Fibroblast of skin of back (primary cell): ENCODE results near the gene PRSS58. TPM values are rescaled to one million over a fixed set of nuclear protein-coding genes. Genes with fewer than 3 reads are reported as not detected.
A peak's percentile ranks its signal among the peaks of the same experiment; 100 is the strongest.

ENCODE experiments used
- DNase-seq: peaks from one replicate; pipeline ENCODE4 v3.0.0-alpha.2; 2013
- polyA plus RNA-seq, 2 experiments: library from polyadenylated mRNA; unstranded; fragments of 120-200 nt; gene quantifications; one replicate each; pipeline ENCODE4 v1.2.1, GENCODE V29; 2013; ENCODE audit not compliant: insufficient read length in 2 of 2

The PRSS58 gene, protein sequence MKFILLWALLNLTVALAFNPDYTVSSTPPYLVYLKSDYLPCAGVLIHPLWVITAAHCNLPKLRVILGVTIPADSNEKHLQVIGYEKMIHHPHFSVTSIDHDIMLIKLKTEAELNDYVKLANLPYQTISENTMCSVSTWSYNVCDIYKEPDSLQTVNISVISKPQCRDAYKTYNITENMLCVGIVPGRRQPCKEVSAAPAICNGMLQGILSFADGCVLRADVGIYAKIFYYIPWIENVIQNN
- polyA plus RNA-seq (2013, experiment 1 of 2; ENCODE audit: insufficient read length) = not detected
- polyA plus RNA-seq (2013, experiment 2 of 2; ENCODE audit: insufficient read length) = not detected

DNA sequence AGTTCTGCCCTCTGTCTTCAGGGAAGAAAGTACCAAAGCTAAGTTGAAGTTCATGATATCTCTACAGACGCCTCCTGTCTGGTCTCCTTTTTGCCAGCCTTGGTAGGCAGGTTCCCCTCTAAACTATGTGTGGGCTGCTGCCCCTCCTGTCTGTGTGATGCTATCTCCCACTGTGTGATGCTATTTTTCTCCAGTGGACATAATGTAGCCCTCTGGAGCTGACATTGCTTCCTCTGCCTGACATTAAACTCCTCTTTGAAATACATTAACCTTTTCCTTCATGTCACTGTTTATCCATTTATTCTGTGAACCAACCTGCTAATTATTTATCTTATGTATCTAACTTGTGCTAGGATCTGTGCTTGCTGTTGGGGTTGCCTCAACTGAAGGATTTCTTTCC lies at the start of gene PRSS58:
PRSS58 (minus strand) TSS at position 101 of the 400 bp plus-strand sequence. CDS start 351 bp downstream, outside the sequence.
- no peak for DNase-seq

GRCh38 chr7:142307246-142307900 lies 49.5 kb upstream of the PRSS58 start:
- no peak for DNase-seq

DNA sequence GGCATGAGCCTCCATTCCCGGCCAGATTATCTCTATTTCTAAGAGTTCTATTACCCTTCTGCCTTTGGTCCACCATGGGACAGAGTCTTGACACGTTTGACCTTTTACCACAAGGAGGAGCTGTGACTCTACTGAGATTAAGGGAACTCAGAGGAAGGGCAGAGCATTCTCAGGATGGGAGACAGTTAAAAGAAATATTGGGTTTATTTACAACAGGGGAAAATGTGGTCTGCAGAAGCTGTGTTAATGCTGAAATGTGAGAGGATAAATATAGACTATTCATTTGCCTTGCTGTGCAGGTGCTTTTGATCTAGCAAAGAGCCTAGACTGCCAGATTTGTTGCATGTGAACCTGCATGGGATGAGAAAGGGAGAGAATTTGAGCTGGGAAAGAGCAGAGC lies 45.8 kb upstream of the PRSS58 start:
- peak; percentile 9 for DNase-seq

DNA sequence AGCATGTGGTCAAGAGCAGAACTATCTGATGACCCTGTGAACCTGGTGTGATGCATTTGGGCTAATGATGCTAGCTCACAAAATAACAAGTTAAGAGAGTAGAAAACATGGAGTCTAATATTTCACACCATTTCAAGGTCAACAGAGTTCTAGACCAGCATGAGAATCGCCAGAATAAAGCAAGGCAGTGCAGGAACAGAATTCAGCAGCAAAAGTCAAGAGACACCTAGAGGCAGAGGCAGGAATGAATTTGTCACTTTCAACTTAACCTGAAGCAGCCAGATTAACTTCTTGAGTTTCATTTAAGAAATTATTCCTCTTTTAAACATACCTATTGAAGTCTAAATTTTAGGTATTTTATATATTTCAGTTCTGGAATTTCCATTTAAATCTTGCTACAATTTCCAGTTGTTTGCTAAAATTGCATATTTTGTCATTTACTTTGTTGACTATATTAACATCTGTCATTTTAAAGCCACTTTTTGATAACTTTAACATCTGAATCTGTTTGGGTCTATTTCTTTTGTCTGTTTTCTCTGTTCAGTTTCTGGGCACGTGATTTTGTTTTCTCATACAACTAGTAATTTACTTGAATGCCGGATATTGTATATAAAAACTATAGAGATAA lies 44.2 kb upstream of the PRSS58 start:
- DNase-seq = no peak

DNA sequence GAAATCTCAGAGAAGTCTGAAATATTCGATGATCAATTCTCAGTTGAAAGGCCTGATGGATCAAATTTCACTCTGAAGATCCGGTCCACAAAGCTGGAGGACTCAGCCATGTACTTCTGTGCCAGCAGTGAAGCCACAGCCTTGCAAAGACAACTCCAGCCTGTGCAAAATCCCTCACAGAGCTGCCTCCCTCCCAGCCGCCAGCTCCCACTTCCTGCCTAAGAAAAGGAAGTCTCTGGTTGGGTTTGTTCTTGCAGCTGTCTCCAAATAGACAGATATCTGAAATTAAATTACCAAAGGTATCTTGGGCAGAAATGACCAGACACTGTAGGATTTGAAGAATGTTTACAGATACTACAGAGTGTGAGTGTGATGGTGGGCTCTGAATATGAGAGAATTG lies 43.4 kb upstream of the PRSS58 start:
- DNase-seq = no peak

GRCh38 chr7:142300689-142301088 lies 42.8 kb upstream of the PRSS58 start:
- no peak for DNase-seq

DNA sequence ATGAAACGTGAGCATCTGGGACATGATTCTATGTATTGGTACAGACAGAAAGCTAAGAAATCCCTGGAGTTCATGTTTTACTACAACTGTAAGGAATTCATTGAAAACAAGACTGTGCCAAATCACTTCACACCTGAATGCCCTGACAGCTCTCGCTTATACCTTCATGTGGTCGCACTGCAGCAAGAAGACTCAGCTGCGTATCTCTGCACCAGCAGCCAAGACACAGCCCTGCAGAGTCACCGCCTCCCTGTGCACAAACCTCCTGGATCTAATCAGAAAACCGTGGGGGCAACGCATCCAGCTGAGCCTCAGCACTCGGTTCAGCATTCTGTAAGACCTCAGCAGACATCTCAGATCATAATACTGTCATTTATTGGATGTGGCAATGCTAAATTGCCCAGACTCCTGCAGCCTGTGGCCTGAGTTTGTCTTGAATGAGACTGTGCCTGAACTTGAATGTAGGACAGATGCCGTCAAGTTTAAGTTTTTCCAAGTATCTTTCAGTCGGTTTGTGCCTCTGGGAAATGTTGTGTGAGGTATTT lies 41.5 kb upstream of the PRSS58 start:
- no peak for DNase-seq

DNA sequence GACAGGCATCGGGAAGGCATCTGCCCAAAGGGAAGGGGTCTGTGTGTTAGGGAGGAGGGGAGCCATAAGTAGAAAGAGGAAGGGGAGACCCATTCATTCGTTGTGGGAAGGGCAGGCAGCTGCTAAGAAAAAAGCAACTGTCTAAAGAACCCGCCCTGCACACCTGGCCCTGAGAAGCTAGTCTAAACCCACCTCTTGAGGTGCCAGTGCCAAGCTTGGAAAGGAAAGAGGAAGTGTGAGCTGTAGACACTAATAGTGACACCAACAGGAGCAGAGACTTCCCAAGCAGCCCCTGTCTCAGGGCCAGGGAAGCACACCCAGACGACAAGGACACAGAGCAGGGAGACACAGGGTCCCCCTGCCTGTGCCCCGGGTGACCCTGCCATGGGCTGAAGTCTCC lies 40.8 kb upstream of the PRSS58 start:
- no peak for DNase-seq

DNA sequence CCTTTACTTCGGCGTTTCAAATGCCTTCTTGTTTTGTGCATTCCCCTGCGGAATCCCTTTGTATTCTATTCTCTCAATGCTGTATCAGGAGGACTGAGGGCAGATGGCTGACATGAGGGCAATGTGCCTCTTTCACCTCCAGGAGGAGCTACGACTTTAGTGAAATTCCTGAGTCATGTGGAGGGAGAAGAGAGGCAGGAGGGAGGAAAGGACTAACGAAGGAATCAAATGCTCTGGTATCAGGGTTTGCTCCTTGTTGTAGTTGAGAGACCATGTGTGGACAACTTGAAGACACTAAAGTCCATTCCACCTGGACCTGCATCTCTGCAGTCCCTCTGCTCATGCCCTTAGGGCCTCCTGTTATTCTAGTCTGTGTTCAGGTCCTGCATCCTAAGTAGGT lies 40.2 kb upstream of the PRSS58 start:
- DNase-seq = peak; percentile 6

- no peak for DNase-seq
These were observed 22.4 kb upstream of the PRSS58 start for GRCh38 chr7:142280263-142280662.

GRCh38 chr7:142279601-142280000 lies 21.7 kb upstream of the PRSS58 start:
- no peak for DNase-seq

DNA sequence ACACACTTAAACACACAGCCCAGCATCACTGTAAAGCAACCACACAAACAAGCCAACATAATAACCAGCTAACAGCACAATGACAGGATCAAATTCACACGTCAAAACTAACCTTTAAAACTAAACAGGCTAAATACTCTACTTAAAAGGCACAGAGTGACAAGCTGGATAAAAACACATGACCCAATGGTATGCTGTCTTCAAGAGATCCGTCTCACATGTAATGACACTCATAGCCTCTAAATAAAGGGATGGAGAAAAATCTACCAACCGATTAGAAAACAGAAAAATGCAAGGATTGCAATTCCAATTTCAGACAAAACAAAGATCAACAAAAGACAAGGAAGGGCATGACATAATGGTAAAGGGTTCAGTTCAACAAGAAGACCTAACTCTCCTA lies 17.2 kb upstream of the PRSS58 start:
- no peak for DNase-seq

GRCh38 chr7:142272841-142273240 lies 15.0 kb upstream of the PRSS58 start:
- DNase-seq = no peak

DNA sequence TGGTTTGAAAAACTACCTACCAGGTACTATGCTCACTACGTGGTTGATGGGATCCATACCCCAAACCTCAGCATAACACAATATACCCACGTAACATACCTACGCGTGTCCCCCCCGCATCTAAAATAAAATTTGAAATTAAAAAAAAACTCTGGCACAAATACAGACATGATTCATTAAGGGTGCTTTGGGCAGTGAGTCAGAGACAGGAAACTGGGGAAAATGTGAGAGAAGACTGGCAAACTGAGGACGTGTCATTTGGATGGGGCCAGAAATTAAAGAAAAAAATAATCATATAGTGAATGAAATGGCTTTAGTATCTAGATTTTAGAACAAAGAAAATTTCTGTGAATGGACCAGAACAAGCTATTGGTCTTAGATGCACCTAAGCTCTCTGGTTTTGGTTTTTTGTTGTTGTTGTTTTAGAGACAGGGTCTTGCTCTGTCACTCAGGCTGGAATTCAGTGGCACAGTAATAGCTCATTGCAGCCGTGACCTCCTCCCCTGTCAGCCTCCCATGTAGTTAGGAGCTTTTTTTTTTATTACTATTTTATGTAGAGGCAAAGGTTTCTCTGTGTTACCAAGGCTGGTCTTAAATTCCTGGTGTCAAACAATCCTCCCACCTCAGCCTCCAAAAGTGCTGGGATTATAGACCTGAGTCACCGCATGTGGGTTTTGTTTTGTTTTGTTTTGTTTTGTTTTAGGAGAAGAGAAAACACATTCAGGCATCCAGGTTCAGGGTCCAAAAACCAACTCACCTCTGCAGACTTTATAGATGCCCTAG lies 5.9 kb upstream of the PRSS58 start:
- DNase-seq = peak; percentile 66

- peak; percentile 43 for DNase-seq
These were observed 7.2 kb downstream of the PRSS58 start for GRCh38 chr7:142250705-142251104.

DNA sequence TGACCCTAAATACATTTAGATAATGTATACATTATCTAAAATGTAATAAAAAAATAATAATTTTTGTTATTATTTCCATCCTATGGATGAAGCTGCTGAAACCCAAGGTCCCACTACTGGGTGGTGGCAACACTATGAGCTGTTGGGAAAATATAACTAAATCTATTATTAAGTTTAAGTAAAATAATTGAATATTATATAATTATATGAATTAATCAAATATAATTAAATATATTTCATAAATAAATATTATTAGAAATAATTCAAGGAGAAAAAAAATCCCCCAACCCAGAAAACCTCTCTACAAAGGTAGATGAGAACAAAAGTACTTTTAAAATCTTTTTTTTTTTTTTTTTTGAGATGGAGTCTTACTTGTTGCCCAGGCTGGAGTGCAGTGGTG lies 7.9 kb downstream of the PRSS58 start:
- DNase-seq = no peak

- DNase-seq = no peak
These were observed 9.4 kb downstream of the PRSS58 start for GRCh38 chr7:142248166-142249160.

GRCh38 chr7:142243823-142244222 lies 14.0 kb downstream of the PRSS58 start:
- no peak for DNase-seq

DNA sequence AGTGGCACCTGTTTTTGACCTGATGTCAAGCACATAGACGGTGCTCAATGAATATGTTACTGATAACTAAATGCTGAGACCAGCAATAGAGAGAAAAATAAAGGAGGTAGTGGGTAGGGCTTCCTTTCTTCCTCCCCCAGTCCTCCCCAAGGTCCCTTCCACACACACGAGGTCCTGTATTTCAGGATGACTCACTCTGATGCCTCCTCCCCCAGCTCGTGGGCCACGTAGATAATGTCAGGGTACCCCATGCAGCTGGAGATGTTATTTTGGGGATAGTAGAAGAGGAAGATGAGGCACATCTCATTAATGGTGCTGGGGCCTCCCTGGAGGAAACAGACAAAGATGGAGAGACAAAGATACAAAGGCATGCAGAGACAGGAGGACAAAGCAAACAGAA lies 17.3 kb downstream of the PRSS58 start:
- no peak for DNase-seq

DNA sequence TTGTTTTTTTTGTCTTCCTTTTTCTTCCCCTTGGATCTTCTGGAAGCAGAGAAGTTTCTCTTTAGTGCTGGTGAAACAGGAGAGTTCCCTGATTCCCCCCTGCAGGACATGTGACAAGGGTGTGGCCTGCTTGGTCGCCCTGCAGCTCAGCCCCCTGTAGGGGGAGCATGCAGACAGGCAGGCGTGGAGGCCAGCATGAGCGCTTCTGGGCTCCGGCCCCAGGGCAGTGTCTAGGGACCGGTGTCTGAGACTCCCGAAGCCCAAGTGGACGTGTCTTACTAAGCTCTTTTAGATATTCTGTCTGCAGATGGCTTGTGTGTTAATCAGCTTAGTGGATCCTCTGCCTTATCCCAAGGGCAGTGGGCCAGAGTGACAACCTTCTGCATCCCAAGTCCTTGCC lies 26.1 kb downstream of the PRSS58 start:
- DNase-seq = peak; percentile 11

DNA sequence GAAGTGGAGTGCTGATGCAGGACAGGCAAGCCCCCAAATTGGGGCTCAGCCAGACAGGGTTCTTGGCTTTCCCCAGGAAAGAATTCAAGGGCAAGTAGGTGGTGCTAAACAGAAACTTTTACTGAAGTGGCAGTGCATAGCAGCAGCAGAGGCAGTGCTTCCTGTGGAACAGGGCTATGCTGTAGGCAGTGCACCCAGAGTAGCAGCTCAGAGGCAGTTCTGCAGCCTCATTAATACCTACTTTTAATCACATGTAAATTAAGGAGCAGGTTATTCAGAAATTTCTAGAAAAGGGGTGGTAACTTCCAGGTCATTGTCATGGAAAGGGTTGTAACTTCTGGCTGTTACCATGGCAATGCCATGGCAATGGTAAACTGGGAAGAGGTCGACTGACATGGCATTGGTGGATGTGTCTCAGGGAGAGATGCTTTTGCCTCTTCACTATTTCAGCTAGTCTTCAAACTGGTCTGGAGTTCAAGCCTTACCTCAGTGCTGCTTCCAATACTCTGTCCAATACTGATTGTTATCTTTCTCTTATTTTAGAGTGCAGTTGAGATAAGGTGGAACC lies 29.2 kb downstream of the PRSS58 start:
- DNase-seq = no peak
